ENCODE results near the gene JMJD1C.
"Not testable (repeated sequence)": the region's sequence is repeated elsewhere in the genome, so short reads cannot be mapped to it uniquely, and the experiment has no call there.

JMJD1C gene, protein sequence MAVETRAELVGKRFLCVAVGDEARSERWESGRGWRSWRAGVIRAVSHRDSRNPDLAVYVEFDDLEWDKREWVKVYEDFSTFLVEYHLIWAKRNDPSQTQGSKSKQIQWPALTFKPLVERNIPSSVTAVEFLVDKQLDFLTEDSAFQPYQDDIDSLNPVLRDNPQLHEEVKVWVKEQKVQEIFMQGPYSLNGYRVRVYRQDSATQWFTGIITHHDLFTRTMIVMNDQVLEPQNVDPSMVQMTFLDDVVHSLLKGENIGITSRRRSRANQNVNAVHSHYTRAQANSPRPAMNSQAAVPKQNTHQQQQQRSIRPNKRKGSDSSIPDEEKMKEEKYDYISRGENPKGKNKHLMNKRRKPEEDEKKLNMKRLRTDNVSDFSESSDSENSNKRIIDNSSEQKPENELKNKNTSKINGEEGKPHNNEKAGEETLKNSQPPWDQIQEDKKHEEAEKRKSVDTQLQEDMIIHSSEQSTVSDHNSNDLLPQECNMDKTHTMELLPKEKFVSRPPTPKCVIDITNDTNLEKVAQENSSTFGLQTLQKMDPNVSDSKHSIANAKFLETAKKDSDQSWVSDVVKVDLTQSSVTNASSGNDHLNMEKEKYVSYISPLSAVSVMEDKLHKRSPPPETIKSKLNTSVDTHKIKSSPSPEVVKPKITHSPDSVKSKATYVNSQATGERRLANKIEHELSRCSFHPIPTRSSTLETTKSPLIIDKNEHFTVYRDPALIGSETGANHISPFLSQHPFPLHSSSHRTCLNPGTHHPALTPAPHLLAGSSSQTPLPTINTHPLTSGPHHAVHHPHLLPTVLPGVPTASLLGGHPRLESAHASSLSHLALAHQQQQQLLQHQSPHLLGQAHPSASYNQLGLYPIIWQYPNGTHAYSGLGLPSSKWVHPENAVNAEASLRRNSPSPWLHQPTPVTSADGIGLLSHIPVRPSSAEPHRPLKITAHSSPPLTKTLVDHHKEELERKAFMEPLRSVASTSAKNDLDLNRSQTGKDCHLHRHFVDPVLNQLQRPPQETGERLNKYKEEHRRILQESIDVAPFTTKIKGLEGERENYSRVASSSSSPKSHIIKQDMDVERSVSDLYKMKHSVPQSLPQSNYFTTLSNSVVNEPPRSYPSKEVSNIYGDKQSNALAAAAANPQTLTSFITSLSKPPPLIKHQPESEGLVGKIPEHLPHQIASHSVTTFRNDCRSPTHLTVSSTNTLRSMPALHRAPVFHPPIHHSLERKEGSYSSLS (N-terminal part only)

DNA sequence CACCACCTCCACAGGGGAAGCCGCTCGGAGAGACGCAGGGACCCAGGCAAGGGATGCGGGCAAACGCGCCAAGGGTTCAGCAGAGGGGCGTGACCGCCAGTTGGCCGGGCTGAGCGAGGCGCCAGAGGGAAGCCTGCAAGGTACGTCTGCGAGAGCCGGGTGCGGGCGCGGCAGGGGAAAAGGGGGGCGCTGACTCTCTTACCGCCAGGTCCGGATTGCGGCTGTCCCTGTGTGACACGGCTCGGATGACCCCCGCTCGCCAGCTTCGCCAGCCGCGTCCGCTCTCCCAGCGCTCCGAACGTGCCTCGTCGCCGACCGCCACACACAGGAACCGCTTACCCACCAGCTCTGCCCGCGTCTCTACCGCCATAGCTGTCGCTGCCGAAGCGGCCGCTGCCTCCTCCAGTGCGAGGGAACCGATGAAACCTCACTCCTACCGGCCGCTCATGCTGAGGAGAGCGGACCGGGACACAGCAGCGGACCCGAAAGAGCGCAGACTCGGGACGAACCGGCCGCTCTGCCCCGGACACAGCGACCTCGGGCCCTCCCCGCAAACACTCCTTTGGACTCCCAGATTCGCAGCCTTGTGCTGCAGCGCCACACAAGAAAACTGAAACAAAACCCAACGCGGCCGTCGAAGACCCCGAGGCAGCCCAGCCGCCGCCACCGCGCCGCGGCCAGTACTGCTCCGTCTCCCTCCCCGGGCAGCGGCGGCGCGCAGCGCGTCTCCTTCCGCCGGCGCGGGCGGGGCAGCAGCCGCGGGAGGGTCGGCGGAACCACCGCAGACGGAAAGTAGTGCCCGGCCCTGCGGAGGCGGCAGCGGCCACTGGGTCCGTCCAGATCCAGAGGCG lies at the start of gene JMJD1C:
Gene JMJD1C, minus strand, starts transcription at position 685 of the 851 bp plus-strand sequence. Its CDS starts 315 bp downstream, at position 370.
- no peak for DNase-seq

DNA sequence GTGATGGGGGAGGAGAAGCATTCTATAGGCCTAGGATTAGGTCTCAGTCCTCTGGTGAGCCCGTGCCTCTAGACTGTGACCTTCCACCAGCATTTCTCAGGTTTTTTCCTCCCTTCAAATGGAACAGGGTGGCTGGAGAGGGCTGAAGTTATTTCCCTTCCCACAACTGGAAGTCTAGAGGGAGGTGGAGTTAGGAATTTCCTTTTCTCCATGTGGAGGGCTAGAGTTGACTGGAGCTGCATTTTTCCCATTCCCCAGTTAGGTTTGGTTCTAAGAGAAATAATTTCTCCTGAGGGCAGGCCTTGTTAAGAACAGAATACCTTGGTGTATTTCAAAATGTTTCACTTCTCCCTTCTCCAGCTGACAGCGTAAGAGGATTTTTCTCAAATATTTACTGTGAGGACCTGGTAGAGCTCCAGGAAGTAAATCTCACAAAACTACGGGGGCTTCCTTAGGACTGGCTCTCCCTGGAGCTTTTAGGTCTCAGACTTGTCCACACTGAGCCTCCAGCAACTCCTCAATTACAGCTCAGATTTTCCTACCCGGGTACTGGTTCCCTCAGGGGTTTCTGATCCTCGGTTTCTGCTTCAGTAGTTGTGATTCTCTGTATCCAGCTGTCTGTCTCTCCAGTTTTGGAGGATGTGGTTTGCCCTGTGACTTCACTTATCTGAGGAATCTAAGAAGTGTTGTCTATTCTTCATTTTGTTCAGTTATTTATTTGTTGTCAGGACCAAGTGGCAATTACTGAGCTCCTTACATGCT lies 49.4 kb upstream of the JMJD1C start:
- DNase-seq = no peak

DNA sequence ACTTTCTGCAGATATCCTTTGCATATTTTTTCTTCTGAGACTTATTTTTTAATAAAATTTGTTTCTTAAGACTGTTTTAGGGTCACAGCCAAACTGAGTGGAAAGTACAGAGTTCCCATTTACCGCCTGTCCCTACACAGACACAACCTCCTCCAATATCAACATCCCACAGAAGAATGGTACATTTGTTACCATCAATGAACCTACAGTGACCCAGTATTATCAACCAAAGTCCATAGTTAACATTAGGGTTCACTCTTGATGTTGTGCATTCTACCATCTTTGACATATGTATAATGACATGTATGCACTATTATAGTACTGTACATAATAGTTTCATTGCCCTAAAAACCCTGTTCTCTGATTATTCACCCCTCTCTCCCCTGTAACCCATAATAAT lies 40.8 kb upstream of the JMJD1C start:
- no peak for DNase-seq

DNA sequence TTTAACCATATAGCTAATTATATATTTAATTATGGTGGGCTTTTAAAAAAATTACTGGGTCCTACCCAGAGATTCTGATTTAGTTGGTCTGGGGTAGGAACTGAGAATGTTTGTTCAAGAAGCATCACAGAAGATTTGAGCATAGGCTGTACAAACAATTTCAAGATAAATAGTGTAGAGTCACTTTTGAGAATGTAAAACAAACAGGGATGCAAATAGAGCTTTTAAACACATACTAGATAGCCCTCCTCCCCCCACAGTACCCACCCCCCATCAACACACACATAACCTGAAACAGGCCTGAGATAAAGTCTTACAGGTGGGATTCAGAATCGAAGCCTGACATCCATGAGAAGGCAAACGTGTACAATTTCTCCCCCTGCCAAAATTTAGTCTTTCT lies 39.8 kb upstream of the JMJD1C start:
- no peak for DNase-seq

DNA sequence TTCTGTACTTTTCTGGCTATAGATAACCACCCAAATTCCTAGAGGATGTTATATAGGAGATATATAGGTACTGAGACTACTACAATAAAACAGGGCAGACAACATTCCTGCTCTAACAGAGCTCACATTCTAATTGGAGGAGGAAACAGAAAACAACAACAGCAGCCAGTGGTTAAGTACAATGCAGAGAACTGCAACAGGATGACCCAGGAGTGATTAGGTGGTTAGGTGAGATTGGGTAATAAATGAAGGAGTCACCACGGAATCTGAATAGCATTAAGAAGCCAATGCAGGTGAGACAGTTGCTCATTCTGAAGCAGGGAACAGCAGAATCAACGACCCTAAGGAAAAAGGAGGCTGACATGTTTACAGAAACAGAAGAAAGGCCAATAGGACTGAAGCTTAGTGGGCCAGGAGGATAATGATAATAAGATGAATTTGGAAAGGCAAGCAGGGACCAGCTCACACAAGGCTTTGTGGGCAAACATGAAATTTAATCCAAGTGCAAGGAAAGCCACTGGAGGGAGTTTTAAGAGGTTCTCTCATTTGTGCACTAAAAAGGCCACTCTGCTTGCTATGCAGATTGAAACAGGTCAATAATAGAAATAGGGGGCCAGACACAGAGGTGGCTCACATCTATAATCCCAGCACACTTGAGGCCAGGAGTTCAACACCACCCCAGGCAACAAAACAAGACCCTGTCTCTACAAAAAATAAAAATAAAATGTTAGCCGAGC lies 38.5 kb upstream of the JMJD1C start:
- DNase-seq = no peak

DNA sequence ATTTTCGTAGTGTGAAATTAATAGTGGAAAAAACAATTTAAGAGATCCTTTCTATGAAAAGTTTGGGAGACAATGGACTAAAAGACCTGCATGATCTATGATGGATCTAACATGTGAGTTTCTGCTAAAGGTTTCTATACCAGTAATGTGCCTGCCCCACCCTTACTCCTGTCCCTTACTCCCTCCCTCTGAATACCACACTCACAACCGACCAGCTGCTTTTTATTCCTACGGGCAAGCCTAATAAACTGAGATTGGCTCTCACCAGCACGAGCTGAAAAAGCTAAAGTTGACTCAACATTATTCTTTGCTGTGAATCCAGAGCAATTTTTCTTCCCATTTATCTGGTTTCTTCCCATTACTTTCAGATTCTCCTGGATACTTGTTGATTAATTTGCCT lies 37.6 kb upstream of the JMJD1C start:
- no peak for DNase-seq

DNA sequence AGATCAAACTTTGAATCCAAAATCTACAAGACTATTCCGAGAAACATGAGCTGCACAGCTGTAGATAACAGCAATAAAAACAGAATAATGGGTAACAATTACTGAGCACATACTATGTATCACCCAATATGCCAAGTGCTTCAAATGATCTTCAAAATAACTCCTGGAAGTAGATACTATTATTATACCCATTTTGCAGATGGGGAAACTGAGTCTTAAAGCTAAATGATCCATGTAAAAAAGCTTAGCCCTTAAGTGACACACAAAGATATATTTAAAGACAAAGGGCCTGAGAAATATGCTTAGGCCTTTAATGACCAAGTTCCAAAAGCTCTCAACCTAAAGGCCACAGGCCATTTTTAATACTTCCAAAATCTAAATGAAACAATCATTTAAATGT lies 37.1 kb upstream of the JMJD1C start:
- no peak for DNase-seq

DNA sequence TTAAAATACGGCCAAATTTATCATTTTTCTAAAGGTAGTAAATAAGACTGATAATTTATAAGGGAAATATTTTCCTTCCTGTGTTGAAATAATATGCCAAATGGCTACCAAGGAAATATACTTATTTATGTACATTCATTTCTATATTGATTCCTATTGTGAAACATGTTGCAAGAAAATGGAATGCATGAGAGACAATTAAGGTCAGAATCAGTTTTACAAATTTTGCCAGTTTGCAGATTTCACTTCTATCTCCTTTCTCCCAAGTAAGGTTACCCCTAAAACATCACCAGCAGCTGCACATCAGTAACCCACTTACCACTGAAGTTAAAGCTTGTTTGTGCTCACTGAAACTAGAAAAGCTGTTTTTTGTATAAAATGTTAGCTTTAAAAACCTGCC lies 36.2 kb upstream of the JMJD1C start:
- no peak for DNase-seq

DNA sequence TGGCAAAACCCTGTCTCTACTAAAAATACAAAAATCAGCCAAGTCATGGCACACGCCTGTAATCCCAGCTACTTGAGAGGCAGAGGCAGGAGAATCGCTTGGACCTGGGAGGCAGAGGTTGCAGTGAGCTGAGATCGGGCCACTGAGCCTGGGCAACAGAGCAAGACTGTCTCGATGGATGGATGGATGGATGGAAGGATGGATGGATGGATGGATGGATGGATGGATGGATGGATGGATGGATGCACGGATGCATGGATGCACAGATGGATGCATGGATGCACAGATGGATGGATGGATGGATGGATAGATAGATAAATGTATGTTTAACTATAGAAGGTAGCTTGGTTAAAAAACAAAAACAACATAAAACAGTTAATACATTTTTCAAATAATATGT lies 34.8 kb upstream of the JMJD1C start:
- DNase-seq = not testable (repeated sequence)

DNA sequence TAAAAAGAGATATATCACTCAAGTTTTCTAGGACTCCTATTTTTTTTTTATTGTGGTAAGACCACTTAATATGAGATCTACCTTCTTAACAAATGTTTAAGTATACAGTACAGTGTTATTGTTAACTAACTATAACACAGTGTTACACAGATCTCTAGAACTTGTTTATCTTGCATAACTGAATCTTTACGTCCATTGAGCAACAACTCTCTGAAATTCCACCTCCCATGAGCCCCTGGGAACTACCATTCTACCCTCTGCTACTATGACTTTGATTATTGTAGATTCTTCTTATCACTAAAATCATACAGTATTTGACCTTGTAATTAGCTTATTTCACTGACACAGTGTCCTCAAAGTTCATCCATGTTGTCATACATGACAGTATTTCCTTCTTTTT lies 32.9 kb upstream of the JMJD1C start:
- no peak for DNase-seq

DNA sequence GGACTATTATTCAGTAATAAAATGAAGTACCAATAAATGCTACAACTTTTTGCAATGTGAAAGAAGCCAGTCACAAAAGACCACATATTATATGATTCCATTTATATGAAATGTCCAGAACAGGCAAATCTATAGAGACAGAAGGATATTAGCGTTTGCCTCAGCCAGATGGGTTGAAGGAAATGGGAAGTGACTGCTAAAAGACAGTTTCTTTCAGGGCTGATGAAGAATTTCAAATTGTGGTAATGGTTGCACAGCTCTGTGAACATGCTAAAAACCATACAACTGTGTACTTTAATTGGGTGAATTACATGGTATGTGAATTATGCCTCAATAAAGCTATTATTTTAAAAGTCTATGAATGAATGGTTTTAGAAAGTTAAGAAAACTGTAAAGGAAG lies 31.5 kb upstream of the JMJD1C start:
- no peak for DNase-seq

DNA sequence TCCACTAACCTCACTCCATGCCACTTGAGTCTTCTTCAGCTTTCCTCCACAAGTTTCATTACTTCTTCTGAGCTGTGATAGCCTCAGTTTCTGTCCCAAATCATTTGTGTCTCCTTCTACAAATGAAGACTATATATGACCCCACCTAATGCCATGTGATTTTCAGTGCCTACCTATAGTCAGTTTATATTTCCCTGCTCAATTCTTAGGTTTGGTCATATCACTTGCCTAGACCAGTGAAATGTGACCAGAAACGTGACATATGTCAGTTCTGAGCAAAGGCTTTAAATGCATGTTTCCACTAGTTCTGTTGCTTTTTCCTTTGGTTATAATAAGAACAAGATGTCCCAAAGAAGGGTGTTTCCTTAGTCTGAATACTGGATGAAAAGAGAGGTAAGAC lies 30.8 kb upstream of the JMJD1C start:
- no peak for DNase-seq

DNA sequence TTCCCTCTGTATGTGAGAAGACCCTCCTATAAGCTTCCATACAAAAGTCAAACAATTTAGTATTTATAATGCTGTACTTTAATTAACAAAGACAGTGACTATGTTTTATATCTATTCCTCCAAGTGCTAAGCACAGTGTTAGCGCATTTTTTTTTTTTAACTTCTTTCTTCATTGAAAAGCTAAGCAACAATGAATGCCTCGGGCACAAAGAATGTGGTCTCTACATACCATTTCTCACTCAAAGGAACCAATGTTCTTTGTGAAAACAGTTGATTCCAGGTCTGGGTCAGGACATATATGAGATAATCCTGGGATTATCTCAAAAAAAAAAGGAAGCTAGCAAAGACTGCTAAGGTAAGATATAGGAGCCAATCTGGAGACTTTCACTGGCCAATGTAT lies 29.2 kb upstream of the JMJD1C start:
- DNase-seq = no peak

DNA sequence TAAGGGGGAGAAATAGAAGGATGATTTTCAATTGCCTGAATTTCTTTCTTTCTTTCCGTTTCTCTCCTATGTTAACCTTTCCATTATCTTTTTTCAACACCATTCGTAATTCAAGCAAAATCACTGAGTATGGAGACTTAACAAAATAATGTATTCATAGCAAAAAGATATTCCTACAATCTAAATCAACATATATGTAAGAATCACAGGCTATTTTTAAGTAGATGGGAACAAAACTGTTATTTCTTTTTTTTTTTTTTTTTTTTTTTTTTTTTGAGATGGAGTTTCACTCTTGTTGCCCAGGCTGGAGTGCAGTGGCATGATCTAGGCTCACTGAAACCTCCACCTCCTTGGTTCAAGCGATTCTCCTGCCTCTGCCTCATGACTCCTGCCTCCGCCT lies 27.2 kb upstream of the JMJD1C start:
- no peak for DNase-seq

DNA sequence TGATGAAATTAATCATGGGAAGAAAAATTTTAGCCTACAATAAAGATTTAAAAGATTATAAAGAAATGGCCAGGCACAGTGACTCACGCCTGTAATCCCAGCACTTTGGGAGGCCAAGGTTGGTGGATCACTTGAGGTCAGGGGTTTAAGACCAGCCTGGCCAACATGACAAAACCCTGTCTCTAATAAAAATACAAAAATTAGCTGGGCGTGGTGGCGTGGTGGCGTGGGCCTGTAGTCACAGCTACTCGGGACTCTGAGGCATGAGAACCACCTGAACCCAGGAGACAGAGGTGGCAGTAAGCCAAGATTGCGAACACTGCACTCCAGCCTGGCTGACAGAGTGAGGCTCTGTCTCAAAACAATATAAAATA lies 26.5 kb upstream of the JMJD1C start:
- not testable (repeated sequence) for DNase-seq

DNA sequence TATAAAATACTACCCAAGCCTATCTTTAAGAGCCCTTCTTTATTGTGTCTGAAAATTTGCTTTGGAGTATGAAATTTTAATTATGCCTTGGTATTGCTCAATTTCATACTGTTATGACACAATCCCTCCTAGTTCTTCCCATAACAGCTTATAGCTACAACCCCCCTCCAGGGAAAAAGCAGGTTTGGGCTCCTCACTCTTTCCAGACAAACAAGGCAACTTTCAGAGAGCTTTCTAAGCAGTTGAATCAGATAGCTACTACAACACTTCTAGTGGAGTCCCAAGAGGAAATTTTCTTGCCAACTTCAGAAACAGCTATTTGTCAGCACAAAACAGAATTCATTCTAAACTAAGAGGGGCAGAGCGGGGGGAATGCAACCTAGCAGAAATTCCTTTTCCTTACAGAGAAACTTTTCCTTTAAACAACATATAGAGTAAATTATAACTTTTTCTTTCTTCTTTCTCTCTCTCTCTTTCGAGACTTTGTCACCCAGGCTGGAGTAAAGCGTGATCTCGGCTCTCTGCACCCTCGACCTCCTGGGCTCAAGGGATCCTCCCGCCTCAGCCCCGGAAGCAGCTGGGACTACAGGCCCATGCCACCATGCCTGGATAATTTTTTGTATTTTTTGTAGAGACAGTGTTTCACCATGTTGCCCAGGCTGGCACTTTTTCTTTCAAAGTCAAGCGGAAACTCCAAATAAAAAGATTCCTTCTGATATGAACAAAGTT lies 26.0 kb upstream of the JMJD1C start:
- no peak for DNase-seq

DNA sequence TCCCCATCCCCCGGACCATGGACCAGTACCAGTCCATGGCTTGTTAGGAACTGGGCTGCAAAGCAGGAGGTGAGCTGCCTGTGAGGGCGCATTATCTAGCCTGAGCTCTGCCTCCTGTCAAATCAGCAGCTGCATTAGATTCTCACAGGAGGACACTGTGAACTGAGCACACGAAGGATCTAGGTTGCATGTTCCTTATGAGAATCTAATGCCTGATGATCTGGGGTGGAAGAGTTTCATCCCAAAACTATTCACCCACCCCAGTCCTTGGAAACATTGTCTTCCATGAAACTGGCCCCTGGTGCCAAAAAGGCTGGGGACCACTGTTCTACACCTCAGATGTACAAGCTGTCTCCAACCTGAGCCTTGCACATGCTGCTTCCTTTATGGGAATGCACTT lies 24.1 kb upstream of the JMJD1C start:
- no peak for DNase-seq

DNA sequence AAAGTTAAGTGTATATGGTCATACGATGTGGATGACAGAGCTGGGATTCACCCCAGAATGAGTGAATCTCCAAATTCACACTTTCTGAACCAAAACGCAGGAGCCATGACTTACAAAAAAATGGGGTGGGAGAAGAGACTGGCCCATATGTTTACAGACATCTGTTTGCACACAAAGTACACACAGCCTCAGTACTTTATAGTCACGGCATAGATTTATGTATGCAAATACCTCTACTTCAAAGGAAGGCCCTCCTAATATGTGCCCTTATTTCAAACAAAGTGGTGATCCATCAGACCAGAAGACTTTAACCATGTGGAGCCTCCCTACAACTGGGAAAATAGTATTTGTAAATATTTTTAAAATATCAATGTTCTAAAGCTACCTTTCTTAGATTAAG lies 22.2 kb upstream of the JMJD1C start:
- DNase-seq = no peak

DNA sequence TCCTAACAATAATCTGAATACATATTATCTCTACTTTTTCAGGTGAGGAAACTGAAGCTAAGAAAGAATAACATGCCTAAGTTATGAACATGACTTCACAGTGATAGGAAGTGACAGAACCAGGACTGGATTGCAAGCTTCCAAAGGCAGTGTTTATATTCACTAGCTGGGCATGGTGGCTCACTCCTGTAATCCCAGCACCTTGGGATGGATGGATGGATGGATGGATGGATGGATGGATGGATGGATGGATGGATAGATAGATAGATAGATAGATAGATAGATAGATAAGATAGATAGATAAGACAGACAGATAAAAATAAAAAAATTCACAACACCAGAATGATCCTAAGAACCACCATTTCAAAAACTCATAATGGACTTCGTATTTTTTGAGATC lies 18.2 kb upstream of the JMJD1C start:
- no peak for DNase-seq

DNA sequence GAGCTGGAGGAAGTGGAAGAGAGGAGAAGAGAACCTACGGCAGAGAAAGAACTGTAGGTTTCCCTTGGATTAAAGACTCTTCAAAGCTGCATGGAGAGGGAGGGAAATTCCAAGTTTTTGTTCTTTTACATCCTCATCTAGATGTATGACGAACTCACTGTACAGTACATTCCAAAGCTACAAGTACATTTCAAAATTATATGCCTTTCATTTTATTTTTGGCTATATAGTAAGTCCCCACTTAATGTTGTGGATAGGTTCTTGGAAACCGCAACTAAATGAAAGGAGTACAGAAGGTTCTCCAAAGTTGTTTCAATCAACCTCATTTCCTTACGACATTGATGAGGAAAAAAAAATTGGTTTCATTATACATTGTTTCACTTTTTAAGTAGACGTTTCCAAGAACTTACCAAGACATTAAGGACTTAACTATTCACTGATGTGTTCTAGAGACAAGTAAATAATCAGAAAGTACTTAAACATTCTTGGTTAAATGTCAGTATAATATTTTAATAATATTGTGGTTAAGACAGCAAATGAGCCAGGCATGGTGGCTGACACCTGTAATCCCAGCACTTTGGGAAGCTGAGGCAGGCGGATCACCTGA lies 16.1 kb upstream of the JMJD1C start:
- DNase-seq = no peak

All from NCI-H1417 treated with DMSO at 0.1 percent for 48 hours (cell line).